ENCODE results near the gene GPR37.

GPR37 gene

GRCh38 chr7:124765401-124766352, at the start of gene GPR37:
Gene GPR37 (minus strand): TSS chr7:124765792. CDS start chr7:124764976, 816 bp downstream.
- in situ Hi-C loops (cut with MboI; ENCODE audit: low pct_unique_long_range_greater_than_20kb, low sequenced_read_pairs) = no loop called here
- DNase-seq = peak; percentile 64

GRCh38 chr7:124813994-124814798, 48.6 kb upstream of the GPR37 start:
- no peak for DNase-seq
- in situ Hi-C loops (cut with MboI; ENCODE audit: low pct_unique_long_range_greater_than_20kb, low sequenced_read_pairs) = no loop called here

- in situ Hi-C loops (cut with MboI; ENCODE audit: low pct_unique_long_range_greater_than_20kb, low sequenced_read_pairs) = no loop called here
- DNase-seq = no peak
Measured at GRCh38 chr7:124812764-124813163, 47.2 kb upstream of the GPR37 start.

- in situ Hi-C loops (cut with MboI; ENCODE audit: low pct_unique_long_range_greater_than_20kb, low sequenced_read_pairs) = no loop called here
- DNase-seq = no peak
Measured at GRCh38 chr7:124811341-124811740, 45.7 kb upstream of the GPR37 start.

GRCh38 chr7:124810605-124811004, 45.0 kb upstream of the GPR37 start:
- in situ Hi-C loops (cut with MboI; ENCODE audit: low pct_unique_long_range_greater_than_20kb, low sequenced_read_pairs) = no loop called here
- no peak for DNase-seq

GRCh38 chr7:124808206-124808605, 42.6 kb upstream of the GPR37 start:
- in situ Hi-C loops (cut with MboI; ENCODE audit: low pct_unique_long_range_greater_than_20kb, low sequenced_read_pairs) = no loop called here
- no peak for DNase-seq

GRCh38 chr7:124801330-124801895, 35.8 kb upstream of the GPR37 start:
- DNase-seq = no peak
- in situ Hi-C loops (cut with MboI; ENCODE audit: low pct_unique_long_range_greater_than_20kb, low sequenced_read_pairs) = no loop called here

GRCh38 chr7:124800386-124800785, 34.8 kb upstream of the GPR37 start:
- DNase-seq = no peak

GRCh38 chr7:124799448-124799847, 33.9 kb upstream of the GPR37 start:
- in situ Hi-C loops (cut with MboI; ENCODE audit: low pct_unique_long_range_greater_than_20kb, low sequenced_read_pairs) = loop anchor here (25.0 kb wide), 1 partner anchor 637 kb away; no protein-coding TSS in a partner anchor
- DNase-seq = no peak

More at GRCh38 chr7:124800386-124800785, 34.8 kb upstream of the GPR37 start:
- in situ Hi-C loops (cut with MboI; ENCODE audit: low pct_unique_long_range_greater_than_20kb, low sequenced_read_pairs) = no loop called here

GRCh38 chr7:124796771-124797170, 31.2 kb upstream of the GPR37 start:
- in situ Hi-C loops (cut with MboI; ENCODE audit: low pct_unique_long_range_greater_than_20kb, low sequenced_read_pairs) = loop anchor here (25.0 kb wide), 1 partner anchor 634 kb away; no protein-coding TSS in a partner anchor
- no peak for DNase-seq

GRCh38 chr7:124792696-124793095, 27.1 kb upstream of the GPR37 start:
- no peak for DNase-seq
- in situ Hi-C loops (cut with MboI; ENCODE audit: low pct_unique_long_range_greater_than_20kb, low sequenced_read_pairs) = loop anchor here (25.0 kb wide), 1 partner anchor 630 kb away; no protein-coding TSS in a partner anchor

GRCh38 chr7:124792002-124792401, 26.4 kb upstream of the GPR37 start:
- no peak for DNase-seq
- in situ Hi-C loops (cut with MboI; ENCODE audit: low pct_unique_long_range_greater_than_20kb, low sequenced_read_pairs) = loop anchor here (25.0 kb wide), 1 partner anchor 630 kb away; no protein-coding TSS in a partner anchor

- no peak for DNase-seq
- in situ Hi-C loops (cut with MboI; ENCODE audit: low pct_unique_long_range_greater_than_20kb, low sequenced_read_pairs) = loop anchor here (25.0 kb wide), 1 partner anchor 629 kb away; no protein-coding TSS in a partner anchor
Measured at GRCh38 chr7:124791426-124791825, 25.8 kb upstream of the GPR37 start.

- in situ Hi-C loops (cut with MboI; ENCODE audit: low pct_unique_long_range_greater_than_20kb, low sequenced_read_pairs) = loop anchor here (25.0 kb wide), 1 partner anchor 628 kb away; no protein-coding TSS in a partner anchor
- no peak for DNase-seq
Measured at GRCh38 chr7:124790645-124791044, 25.1 kb upstream of the GPR37 start.

- DNase-seq = no peak
- in situ Hi-C loops (cut with MboI; ENCODE audit: low pct_unique_long_range_greater_than_20kb, low sequenced_read_pairs) = loop anchor here (25.0 kb wide), 1 partner anchor 624 kb away; no protein-coding TSS in a partner anchor
Measured at GRCh38 chr7:124785994-124786393, 20.4 kb upstream of the GPR37 start.

- DNase-seq = peak; percentile 55
- in situ Hi-C loops (cut with MboI; ENCODE audit: low pct_unique_long_range_greater_than_20kb, low sequenced_read_pairs) = loop anchor here (25.0 kb wide), 1 partner anchor 623 kb away; no protein-coding TSS in a partner anchor
Measured at GRCh38 chr7:124784879-124785818, 19.6 kb upstream of the GPR37 start.

GRCh38 chr7:124783271-124783670, 17.7 kb upstream of the GPR37 start:
- in situ Hi-C loops (cut with MboI; ENCODE audit: low pct_unique_long_range_greater_than_20kb, low sequenced_read_pairs) = loop anchor here (25.0 kb wide), 1 partner anchor 621 kb away; no protein-coding TSS in a partner anchor
- peak; percentile 86 for DNase-seq
